HG02798 (cell line): ENCODE results near the gene AMOTL1.

ENCODE experiments used
- ATAC-seq: cut with Tn5 transposase; IDR thresholded peaks from one replicate; pipeline ENCODE4 v1.9.1; 2021; ENCODE audit warnings: mild to moderate bottlenecking; ENCODE audit not compliant: unreplicated experiment, poor library complexity

AMOTL1 gene, protein sequence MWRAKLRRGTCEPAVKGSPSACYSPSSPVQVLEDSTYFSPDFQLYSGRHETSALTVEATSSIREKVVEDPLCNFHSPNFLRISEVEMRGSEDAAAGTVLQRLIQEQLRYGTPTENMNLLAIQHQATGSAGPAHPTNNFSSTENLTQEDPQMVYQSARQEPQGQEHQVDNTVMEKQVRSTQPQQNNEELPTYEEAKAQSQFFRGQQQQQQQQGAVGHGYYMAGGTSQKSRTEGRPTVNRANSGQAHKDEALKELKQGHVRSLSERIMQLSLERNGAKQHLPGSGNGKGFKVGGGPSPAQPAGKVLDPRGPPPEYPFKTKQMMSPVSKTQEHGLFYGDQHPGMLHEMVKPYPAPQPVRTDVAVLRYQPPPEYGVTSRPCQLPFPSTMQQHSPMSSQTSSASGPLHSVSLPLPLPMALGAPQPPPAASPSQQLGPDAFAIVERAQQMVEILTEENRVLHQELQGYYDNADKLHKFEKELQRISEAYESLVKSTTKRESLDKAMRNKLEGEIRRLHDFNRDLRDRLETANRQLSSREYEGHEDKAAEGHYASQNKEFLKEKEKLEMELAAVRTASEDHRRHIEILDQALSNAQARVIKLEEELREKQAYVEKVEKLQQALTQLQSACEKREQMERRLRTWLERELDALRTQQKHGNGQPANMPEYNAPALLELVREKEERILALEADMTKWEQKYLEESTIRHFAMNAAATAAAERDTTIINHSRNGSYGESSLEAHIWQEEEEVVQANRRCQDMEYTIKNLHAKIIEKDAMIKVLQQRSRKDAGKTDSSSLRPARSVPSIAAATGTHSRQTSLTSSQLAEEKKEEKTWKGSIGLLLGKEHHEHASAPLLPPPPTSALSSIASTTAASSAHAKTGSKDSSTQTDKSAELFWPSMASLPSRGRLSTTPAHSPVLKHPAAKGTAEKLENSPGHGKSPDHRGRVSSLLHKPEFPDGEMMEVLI

DNA sequence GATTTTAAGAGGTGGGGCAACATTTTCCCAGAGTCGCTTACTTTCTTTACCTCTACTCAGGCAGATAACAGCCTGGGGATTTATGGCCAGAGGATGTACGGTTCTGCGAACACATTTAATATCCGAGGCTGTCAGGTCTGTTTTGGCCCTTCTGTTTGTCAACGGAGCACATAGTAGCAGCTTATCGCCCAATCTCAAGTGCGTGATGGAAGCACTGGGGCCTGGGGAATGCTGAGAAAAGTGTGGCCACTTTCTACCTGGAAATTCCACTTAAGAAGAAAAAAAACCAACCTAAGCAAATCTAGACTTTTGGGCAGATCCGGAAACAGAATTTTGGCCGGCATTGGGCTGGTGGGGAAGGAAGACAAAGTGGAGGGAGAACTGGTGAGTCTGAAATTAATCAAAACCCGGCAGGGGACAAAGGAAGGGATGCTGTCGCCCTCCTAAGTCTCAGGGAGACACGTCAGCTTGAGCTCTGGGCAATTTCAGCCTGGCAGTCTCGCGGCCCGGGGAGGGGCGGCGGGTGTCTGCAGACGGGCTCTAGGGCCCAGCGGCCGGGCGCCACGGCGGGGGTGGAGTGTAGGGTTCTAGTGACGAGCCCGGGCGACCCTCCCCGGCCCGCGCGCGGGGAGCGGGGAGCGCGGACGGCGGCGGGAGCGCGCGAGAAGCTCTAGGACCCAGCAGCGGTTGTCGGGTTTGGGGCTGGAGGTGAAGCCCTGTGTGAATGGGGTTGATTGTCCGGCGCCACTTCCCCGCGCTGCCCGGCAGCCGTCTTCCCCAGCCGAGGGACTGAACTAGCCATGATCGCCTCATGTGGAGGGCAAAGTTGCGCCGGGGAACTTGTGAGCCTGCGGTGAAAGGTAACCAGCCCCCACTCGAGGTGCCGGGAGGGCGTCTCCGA, at the start of gene AMOTL1:
Gene AMOTL1 (plus strand): TSS at position 656 of the 901 bp plus-strand sequence. CDS start 156 bp downstream, at position 812.
- peak; percentile 60 for ATAC-seq

DNA sequence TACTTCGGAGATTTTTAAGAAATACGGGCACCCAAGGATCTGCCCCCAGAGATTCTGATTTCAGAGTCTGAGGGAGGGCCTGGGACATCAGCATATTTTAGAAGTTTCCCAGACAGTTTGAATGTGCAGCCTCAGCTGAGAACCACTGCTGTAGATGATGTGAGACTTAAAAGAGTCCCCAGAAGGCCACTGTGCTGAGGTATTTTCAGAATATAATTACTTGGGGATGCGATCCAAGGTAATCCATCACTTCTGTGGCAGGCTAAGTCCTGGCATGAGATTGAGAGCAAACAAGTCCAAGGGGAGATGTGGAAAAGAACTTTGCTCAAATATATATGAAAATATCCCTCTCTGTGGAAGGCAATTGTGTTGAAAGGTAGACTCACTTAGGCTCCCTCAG, 48.3 kb upstream of the AMOTL1 start:
- no peak for ATAC-seq

DNA sequence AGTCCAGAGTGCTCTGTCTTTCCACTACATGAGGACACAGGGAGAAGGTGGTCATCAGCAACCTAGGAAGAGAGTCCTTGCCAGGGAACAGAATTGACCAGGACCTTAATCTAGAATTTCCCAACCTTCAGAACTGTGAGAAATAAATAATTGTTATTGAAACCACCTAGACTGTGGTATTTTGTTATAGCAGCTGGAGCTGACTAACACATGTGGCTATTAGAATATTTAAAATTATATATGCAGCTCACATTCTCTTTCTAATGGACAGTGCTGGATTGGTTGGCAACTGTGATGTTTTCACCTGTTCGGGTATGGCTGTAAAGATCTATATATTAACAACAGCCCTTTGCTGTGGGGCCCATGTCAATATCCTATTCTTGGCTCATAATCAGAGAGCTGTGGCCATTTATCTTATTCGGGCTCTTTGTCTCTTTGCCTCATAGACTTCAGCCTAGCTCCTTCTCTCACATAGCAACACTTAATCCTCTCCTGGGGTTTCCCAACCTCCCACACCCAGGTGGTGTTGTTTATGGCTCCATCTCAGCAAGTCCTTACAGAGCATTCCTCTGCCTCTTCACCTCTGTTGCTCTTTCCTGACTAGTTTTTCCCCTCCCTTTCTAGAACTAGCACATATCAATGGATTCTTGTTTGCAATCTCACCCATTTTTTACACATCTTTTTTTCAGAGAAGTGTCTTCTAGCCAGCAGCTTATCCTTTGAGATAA, 46.4 kb upstream of the AMOTL1 start:
- no peak for ATAC-seq

DNA sequence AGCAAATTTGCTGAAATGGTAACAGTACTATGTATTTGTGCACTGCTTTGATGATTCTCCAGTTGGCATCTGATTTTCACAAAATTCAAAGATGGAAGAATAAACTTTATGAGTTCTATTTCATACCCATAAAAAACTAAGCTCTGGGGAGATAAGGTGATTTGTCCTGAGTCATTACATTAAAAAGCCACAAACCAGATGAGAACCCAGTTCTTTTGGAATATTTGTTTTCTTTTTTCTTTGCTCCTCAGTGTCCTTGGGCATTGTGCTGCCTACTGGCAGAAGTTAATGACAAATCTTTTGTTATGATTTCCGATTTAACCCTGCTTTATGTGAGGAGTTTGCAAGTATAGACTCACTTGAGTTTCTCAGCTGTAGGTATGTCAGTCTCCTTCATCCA, 45.4 kb upstream of the AMOTL1 start:
- no peak for ATAC-seq

DNA sequence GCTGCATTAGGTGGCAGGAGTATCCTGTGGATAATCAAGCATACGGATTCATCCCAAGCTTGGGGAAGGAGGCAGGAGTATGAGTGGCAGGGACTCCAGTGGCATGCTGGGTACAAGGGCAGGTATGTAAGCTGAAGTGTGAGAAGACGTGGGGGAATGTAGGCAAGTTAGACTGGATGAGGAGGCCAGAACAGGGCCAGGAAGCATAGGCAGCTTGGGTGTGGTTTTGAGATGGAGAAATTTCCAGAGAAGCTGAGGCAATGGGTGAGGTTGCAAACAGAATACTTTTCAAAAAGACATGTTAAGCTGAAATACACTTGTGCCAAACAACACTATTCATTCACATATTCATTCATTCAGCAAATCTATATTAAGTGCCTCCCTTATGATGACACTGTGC, 43.1 kb upstream of the AMOTL1 start:
- no peak for ATAC-seq

DNA sequence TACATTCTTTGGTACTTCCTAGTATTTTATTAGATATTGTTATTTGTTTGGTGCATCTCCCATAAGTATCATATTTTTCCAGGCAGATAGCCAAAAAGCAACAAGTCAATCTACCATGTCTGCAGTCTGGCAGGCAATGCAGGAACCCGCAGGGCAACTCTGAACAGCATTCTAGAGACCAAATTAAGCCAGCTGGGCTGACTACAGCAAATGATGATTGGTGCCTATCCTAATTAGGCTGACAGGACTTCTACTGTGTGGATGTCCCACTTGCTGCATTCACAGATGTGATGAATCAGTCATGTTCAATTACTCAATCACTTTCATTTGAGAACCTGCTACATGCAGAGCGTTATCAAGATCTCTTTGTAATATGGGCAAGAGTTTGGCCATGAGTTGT, 40.3 kb upstream of the AMOTL1 start:
- no peak for ATAC-seq

DNA sequence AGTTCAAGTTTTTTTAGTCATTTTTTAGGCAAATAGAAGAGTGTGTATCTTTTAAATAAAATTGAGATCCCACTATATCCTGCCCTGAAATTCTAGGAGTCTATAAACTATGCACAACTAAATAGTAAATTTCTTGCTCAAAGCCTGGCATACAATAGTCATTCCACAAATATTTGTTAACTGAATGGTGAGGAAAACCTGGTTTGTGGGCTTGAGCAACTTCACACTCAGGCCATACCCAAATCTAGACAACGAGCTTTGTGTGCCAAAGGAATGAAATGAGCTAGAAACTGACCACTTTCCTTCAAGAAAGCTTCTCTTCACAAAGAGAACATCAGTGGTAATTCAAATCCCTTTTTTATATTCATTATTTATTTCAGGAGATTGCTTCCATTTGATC, 39.6 kb upstream of the AMOTL1 start:
- ATAC-seq = no peak

DNA sequence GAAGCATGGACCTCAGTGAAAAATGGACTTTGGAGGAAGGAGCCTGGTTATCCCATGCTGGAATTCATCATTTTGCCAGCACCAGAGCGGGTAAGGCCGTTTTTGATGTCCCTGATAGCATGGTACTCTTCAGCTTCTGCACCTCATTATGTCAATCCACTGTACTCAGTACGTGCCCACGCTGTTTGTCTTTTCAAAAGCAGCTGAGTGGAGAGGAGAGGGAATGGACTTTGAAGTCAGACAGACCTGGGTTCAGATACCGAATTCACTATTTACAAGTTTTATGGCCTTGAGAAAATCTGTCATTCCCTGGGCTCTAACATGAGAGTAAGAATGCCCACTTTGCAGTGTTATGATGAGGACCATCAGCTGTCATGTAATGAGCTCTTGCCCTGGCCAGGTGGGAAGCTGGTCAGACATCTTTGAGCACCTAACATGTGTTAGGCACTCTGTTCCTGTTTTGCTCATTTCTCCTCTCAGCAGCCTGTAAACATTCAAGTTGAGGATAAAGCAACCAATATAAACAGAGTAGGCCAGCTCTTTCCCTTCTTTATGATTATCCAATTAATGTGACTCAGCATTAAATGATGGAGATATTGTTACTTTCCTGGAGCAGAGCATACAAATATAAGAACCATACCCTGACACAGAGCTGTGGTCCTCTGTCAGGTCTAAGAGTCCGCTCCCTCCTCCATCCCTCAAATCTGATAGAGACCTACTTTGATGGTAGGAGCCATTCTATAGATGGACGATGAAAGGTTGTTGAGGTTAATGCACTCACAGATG, 39.0 kb upstream of the AMOTL1 start:
- no peak for ATAC-seq

DNA sequence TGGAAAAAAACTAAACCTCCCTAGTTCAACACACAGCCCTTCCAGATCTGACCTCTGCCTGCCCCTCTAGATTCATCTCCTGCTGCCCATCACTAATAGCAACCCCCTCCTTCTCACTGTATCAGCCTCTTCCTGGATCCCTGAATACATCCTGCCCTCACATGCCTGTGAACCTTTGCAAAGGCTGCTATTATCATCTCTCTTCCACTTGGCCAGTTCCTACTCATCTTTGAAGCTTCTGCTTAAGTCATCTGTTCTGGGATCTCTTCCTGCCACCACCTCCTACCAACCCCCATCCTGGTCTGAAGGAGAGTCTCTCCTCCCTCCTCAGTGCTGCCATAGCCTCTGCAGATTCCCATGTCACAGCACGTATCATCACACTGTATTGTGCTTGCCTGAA, 38.0 kb upstream of the AMOTL1 start:
- no peak for ATAC-seq

DNA sequence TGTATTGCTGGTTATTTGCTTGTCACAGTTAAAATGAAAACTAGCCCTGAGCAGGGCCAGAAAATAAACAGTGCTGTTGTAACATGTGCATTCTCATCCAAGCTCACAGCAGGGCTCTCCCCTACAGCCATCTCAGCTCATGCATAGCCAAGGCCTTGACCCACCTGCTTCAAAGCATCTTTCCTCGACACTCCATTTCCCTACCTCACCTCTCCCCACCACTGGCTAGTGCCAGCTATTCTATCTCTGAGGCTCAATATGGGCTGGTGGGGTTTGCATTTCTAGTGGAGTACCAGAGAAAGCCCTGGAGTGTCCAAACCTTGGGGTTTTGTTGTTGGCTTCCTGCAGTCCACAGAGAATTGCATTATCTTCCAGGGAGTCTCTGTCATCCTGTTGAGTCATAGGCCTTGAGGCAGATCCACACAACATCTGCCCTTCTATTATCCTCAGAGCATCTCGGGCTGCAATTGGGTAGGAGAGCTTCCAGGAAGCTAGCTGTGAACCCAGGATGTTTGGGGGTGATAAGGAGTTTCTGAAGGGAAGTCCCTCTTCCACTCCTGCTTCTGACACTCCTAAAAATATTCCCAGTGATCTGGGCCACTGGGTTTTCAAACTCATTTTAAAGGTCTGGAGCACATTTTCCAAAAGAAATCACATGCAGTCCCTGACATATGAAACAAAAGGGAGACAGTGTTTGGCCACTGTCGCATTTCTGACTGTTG, 36.1 kb upstream of the AMOTL1 start:
- no peak for ATAC-seq

DNA sequence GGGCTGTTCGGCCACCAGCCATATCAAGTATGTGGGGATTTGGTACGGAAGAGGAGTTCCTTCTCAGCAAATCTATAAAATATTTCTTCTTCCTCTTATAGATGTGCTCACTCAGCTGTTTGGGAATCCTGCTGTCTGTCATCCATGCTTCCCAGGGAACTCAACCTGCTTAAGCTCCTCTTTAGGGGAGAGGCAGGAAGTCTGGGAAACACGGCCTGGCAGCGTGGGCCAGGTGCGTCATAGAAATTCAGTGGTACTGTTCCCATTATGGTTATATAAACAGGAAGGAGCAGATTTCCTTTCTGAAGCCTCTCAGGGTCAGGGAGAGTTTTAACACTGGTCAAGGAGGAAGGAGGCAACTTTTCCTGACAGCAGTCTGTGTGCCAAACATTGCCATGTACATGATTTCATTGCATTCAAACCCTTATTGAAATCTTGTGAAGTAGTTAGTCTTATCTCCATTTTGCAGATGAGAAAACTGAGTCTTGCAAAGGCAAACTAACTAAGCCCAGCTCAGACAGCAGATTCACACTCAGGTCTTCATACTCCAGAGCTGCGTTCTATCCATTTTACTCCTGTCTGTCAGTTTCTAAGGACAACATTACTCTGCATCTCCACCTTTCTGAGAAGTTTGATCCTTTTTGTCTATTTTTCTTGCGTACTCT, 35.4 kb upstream of the AMOTL1 start:
- no peak for ATAC-seq

DNA sequence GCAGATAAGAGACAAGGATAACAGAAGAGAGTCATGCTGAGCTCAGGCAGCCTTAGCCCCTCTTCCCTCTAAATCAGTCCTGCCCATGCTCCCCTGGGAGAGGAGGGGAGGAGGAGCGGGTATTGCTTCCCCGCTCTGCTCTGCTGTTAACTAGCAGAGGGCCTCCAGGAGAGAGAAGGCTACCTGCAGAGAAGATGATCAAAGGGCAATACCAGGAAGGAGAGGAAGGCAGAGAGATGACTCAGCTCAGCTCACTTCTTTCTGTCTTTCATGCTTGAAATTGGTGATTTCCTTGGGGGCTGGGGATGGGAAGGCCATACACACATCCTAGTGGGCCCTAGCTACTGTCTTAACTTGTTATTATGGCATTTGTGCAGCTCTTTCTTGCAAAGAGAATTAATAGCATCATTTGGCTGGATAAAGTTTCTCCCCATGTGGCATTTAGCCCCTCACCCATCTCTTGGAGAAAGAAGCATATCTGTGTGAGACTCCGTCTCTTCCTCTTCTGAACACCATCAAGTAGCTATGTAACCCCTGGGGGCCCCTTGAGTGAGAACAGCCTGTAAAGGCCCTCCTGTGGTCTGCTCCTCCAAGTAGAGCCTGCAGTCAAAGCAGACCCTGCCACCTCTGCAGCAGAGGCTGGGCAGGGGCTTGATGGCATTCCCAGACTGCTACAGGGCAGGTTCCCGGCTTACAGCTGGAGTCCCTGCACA, 33.4 kb upstream of the AMOTL1 start:
- ATAC-seq = no peak

DNA sequence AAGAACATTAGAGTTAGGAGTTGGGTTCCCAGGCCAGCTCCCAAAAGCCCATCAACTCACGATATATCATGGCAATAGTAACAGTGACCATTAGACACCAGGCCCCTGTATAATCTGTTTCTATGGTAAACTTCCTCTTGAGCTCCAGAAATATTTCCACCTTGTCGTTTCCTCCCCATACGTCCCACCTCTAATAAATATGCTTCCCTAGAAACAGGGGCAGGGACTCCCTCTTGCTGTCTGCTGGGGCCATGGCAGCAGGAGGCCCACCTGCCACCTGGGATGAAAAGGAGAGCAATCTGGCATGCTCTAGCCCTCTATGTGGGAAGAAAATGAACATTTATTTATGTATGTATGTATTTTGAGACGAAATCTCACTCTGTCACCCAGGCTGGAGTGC, 32.2 kb upstream of the AMOTL1 start:
- ATAC-seq = no peak

DNA sequence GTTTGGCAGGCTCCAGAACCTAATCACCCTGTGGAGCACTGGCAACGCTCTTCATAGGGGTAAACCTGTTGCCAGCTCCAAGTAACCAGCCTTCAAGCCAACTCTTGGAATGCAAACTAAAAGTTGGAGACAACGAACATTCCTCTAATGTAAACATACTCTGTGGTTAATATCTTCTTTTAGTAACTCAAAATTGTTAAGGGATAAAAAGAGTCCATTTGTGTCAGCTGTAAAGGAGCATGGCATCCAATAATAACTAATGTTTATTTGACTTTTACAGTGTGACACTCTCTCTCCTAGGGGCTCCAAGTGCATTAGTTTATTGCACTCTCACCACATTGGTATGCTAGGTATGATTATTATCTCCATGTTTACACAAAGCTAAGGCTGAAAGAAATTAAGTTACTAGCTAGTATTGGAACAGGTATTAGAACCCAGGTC, 31.0 kb upstream of the AMOTL1 start:
- ATAC-seq = no peak

DNA sequence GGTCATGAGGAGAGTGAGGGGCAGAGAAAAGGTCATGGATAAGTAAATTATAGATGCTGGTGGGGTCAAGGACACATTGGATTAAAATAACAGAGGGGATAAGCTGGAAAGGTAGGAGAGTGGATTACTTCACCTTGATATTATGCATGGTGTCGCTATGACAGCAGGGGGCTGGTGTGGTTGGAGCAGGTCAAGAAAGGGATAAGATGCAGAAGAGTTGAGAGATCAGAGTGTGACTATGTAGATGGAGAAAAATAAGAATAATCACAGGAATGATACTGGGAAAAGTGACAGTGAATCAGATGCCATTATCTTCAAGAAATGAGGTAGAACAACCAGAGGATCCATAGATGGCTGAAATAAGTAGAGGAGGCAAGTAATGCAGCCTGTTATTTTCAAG, 29.4 kb upstream of the AMOTL1 start:
- no peak for ATAC-seq

DNA sequence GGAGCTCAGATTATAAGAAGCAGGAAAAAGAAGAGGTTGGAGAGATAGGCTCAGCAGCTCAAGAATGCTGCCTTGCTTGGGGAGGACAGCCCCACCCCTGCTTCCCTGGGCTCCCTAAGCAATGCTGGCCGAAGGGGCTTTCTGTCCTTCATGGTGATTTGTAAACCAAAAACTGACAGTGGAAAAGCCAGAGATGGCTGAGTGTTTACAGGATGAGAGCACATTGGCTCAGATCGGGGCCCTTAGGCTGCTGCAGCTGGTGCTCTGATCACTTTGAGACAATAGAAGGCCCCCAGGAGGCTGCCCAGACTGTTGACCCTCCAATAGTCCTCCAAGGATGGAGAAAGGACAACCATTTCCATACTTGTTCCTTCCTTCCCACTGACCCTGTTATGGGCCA, 28.8 kb upstream of the AMOTL1 start:
- ATAC-seq = no peak
